Middle frontal gyrus (tissue), 1 donor: ENCODE measurements around the gene SETD3.

Experiments
- DNase-seq: peaks from one replicate; pipeline ENCODE4 v3.0.0-alpha.2; 2015; ENCODE audit warnings: low spot score; ENCODE audit errors: extremely low spot score

The SETD3 gene

DNA sequence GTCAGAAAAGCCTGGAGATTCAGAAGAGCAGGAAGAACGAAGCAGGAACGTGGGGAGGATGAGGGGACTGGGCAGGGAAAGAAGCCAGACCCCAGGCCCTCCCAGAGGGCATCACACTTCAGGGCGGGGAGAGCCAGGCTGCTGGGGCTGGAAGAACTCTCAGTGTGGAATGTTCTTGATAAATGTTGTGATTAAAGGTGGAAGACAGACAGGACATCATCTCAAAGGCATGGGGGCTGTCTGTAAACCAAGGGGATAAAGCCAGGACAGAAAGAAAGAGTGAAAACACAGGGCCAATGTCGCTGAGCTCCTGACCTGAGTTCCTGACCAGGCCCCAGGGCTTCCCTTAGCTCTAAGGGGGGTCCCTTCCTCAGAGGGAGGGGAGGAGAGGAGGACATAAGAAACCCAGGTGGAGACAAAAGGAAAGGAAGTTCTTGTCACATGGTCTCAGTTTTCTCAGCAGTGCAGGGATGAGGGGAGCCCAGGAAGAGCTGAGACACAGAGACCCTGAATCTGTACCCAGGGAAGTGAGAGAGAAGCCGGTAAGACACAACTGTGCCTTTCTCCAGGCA lies 56.3 kb downstream of the SETD3 start:
- DNase-seq: no peak

DNA sequence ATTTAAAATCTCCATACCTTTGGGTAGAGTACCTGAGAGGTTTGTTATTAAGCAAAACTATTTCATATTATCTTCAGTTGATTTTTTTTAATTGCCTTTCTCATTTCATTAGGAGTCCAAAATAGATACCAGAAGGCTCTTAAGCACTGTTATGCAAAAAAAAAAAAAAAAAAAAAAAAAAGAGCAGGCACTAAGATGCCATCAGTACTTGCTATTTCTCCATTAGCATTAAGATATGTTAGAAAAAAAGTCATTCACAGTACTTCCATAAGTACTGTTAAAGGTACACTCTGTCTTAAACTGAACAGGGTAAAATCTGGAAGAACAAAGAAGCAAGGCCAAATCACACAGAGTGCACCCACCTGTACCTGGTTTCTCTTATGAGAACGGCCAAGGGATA lies 57.2 kb downstream of the SETD3 start:
- no peak for DNase-seq

DNA sequence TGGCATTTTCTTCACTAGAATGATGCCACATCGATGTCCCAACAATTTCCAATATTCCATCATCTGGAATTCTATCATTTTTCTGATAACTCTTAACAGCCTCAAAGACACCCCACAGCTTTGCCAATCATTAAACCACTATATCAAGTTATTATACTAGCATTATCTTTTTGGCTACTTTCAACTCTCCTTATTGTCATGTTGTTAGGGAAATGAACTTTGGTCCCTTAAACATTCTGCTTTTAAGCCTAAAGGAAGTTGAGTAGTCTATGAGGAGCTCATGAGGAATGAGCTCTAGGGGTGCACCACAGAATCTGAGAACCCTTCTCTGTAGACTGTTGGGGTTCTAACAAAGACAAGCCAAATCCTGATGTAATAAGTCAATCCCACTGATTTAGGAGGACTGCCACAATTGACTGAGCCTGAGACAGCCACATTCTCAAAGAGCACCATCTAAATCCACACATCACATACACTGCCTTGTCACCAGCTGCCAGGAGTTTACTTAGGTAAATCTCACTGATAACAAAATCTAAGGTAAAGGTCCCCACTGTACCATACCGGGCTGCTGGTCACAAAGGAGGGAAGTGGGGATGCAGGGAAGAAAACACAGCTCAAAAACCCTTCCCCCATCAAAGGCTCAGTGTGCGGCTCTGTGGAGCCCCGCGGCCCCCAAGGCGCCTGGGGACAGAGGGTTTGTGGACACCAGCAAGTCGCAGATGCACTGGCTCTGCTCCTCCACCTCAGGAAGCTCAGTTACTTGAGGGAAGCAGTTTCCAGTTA lies 58.2 kb downstream of the SETD3 start:
- DNase-seq: no peak

DNA sequence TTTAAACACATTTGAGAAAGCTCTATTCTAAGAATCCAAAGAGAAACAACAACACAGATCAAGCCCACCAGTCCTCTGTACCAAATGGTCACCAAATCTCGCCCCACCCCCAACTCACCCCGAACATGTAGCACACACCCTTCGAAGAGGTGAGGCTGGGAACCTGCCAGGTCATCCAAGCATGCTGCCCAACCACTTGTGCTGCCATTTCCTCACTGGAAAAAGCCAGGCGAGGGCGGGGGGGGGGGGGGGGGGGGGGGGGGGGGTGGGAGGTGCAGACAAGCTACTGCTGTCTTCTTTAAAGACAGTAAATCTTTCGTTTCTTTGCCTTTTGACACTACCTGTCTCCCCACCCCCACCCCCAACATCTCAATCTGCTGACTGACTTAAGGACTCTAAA lies 59.9 kb downstream of the SETD3 start:
- no peak for DNase-seq

DNA sequence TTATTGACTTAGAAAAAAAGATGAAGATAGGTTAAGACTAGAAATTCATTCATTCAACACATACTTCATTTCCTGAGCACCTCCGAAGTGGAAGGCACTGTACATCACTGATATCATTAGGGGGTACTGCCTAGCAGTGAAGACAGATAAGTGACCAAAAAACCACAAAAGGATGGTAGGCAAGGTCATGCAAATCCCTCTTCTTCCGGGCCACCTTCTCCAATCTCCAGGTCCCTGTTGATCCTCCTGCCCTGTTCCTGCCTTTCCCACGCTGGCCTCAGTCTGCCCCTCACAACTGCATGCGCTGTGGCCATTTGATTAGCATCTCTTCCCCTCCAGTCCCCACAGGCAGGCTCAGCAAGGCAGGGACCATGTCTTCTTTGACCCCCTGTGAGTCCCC lies 60.8 kb downstream of the SETD3 start:
- no peak for DNase-seq

DNA sequence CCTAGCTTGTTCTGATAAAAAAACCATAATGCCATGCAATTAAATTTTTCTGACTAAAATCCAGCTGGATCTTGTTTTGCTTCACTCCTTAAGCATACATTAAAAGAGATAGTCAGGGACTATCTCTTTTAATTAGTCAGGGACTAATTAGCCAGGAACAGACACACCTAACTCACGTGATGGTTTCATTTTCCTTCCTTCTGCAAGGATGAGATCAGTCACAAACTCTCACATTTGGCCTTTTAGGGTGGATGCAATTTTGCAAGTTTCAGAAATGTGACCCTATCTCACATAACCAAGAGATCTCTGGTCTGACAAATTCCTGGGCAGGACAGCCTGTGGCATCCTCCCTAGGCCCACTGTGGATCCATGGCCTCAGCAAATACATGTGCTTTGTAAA lies 62.4 kb downstream of the SETD3 start:
- no peak for DNase-seq

DNA sequence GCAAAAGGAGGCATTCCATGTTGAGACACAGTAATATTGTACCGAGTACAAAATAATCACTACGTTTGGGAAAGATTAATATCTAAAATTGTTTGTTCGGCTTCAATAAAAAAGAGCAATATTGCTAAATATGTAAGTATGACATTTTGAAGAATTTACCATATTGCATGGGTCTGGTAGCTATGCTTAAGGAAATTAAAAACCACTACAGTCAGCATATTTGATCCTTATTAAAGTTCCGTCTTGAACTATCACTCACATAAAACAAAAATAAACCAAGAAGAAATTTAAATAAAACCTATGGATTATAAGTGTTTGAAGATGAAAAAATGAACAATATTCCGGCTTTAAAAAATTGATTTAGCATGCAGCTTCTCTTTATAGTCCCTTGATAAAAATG lies 63.8 kb downstream of the SETD3 start:
- DNase-seq: no peak

DNA sequence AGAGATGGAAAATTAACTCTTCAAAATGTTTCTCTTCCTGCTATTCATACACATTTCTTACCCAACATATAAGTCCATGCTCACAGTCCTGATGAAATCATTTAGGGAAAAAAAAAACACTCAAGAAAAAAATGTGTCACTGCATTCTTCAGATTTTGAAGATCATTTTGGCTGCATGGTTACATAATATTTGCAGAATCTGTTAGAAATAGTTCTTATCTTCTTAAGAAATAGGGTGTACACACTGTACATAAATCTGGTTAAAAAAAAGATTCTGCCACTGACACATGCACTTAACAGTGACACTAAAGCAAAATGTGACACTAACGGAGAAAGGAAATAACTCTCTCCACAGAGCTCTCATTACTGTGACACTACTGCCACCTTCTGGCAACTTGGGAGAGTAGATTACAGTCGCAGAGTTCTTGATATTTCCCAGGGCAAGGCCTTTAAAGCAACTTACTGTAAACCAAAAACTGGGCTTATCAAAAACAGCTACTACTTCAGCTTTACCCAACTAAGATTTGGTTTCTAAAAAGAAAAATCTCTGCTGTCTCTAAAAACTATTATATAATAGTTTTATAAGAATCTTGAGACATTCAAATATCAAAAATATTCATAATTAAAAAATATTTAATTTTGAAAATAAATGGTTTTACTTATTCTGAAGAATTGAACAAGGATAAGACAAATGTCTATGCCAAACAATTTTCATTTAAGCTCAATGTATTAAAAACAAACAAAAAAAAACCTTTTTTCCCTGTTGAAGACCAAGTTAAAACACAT lies 65.0 kb downstream of the SETD3 start:
- peak; percentile 87 for DNase-seq

DNA sequence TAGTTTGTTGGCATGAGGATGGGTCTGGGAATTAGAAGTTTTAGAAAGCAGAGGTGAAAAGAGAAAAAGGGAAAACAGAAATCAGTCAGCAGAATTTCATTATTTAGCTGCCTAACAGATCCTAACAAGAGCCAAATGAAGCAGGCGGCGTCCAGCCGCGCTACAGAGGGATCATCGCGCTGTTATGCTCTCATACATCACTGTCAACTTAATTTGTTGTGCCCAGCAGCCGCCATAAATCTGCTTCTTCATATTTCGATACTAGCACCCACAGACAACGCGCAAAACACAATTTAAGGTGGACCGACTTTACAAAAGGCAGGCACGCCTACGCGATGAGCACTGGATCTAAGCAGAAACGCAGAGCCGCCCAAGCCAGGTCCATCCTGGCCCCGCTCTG lies 66.7 kb downstream of the SETD3 start:
- DNase-seq: no peak

DNA sequence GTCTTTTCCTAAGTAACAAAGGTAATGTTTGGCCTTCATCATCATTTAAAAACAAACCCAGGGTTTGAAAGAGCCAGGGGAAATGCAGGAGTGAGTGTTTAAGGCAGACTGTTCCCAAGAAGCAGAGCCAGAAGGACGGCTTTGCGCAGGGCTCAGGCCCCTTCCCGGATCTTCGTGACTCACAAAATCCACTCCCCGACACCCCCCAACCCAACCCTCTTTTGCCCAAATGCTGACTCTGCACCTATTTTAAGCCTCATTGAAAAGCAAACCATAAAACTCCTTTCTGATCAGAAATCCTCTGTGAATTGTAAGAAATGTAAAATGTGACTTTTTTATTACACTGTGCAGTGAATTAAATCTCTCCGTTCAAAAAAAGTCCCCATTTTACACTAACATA lies 67.5 kb downstream of the SETD3 start:
- DNase-seq: no peak

DNA sequence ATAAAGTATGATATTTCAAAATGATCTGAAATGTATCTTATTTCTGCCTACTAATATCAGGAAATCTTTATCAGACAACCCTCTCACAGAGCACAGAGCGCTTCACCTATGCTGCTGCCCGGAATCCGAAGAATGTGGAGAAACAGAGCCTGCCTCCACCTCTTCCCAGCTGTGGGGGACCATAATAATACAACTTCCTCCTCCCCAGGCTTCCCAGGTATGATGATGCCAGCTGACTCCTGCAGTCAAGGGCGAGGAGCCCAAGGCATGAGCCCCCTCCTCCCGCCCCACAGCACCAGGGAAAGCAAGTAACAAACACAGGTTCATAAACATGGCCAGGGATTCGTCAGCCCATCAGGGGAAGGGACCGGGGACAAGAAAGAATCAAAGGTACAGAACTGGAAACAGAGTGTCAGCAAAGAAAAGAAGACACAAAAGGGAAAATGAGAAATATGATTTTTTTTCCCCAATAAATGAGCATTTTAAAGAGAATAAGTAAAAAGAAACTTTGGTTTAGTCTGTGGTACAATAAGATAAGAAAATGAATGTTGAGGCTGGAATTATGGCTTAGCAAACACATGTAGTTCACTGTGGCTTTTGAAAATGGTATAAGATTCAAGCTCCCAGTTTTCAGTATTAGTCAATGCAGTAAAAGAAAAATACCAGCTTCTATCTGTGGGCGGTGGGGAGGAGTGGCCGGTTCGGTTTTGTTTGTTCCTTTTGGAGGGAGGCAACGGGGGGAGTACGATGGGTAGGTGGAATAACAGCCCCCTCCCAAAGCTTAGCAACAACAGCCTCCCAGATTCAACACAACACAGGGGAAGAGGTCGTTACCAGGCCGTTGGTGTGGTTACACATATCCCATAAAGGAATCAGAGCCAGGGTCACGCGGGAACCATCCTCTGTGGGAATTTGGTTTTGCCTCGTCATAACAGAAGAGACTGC lies 68.3 kb downstream of the SETD3 start:
- no peak for DNase-seq

DNA sequence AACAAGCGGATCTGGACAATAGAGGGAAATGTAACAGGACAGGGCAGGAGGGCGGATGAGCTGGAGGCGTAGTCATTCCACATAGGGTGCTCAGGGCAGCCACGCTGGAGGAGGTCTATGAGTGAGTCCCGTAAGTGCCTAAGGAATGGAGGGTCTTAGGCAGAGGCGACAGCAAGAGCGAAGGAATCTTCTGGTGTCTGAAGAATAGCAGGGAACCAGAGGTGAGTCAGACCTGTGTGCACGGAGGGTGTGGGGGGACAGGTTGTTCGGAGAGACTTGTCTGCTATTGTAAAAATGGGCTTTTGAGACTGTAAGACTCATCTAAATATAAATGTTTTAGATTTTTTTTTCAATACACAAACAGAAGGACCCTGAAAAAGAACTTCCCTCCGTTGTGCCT lies 70.6 kb downstream of the SETD3 start:
- DNase-seq: no peak

DNA sequence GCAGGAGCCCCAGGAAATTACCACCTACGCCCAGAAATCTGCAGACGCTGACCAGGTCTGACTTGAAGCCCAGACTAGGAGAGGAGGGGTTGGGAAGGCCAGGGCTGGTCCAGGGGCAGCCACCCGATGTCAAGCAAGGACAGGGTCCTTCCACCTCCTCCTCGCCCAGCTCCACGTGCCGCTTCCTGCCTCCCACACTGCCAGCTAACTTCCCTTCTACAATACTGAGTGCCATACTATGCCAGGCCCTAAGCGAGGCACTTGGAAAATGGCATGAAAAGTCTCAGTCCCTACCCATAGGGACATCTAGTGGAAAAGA lies 71.7 kb downstream of the SETD3 start:
- no peak for DNase-seq

DNA sequence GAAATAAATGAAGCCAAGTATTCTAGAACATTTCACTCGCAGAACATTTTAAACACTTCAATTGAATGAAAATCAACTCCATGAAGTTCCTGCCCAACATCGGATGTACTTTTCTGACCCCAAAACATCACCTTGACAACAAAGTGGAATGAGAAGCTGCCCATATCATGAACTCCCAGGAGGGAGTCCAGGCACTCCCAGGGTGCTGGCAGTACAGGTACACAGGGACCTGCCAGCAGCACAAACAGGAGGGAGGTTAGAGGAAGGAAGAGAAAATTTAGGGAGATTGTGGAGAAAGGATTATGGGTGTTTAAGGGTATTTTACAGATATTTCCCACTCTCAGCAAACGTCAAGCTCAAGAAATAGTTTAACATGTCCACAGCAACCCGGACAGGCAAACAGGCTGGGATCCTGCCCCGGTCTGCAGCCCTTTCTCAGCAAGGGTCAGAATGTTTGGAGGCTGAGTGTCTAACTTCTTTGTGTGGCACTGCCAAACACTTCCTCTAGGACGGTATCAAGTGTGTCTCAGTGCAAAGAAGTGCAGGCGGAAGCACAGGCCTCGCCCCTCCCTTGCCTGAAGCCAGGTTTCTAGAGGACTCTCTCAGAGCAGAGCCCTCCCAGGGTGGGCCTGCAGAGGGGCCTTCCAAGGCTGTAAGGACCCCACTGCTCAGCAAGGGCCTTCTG lies 72.2 kb downstream of the SETD3 start:
- DNase-seq: no peak

DNA sequence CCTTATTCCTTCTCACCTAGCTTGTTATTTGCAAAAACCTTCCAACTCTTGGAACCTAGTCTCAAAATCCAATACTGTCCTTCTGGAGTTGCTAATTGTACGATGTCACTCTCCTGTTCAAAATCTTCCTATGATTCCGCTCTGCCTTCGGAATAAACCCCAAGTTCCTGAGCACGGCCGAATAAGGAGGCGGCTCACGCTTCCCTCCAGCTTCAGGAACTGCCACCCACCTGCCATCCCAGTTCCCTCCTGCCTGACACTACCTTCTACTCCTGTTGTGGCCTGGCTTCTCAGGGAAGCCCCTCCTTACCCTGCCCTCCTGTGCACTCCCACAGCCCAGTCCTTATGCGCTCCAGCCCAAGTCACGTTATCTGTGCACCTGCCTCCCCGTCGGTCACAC lies 73.2 kb downstream of the SETD3 start:
- DNase-seq: no peak

DNA sequence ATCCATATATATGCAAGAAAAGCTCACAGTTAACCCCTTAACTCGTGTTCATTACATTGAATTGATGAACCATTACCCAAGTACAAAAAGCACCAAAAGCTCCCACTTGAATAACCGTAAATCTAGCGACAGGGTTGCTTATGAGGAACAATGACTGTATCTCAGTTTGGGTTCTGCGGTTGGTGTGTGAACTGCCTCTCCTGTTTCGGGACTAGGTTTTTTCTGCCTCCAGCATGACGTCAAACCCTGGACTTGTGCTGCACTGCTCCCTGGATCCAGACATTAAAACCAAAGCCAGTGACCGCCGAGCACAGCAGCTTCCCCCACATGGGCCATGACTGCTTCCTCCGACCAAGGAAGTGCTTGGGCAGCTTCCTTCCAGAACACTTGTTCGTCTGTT lies 77.7 kb downstream of the SETD3 start:
- DNase-seq: no peak

DNA sequence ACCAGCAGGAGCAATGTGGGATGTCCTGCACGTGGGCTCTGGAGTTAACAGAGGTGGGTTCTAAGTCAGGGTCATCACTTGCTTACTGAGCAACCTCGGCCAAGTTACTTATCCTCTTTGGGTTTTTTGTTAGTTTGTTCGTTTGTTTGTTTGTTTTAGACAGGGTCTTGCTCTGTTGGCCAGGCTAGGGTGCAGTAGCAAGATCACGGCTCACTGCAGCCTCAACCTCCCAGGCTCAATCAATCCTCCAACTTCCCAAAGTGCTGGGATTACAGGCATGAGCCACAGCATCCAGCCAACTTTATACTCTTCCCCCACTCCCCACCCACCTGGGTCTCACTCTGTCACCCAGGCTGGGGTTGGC lies 78.4 kb downstream of the SETD3 start:
- no peak for DNase-seq

DNA sequence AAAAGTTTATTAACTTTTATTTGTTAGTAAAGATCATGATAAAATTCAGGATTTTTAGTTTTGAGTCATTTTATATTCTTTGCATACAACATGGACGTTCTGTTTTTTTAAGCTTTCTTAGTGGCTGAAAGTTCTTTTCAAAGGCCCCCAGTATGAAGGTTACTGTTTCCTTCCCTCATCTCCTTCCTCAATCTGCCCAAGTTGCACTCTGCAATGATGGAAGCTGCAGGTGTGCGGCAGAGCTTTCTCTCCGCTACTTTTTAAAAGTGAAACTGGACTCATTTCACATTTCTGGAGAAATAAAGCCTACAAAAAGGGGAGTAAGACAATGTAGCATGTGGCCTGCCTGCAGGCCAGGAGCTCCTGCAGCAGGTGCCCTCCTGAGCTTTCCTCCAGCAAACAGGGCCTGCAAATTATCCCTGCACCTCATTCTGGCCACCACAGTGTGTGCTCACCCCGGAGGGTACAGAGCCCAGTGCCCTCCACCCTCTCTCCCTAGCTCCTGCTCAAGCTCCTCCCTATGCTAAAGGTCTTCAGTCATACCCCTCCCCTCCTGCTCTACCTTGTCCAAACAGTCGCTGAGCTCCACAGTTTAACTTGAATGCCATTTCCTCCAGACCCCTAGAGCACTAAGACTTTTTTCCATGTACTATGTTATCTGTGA lies 78.9 kb downstream of the SETD3 start:
- no peak for DNase-seq

DNA sequence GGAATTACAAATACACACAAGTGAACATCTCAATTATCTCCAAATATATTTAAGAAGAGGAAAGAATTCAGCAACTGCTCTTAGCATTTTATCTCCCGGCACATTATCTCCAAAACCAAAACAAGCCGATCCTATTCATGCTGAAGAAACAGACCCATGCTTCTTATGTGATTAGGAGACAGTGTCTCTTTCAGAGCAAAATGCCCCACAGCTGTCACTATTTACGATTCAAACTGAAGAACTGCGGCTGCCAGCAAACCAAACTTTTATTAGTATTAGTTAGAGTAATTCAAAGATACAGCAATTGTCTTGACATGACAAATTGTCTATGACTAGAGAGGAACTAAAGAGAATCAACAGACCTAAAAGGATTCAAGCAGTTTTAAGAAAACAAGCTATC lies 79.4 kb downstream of the SETD3 start:
- no peak for DNase-seq

DNA sequence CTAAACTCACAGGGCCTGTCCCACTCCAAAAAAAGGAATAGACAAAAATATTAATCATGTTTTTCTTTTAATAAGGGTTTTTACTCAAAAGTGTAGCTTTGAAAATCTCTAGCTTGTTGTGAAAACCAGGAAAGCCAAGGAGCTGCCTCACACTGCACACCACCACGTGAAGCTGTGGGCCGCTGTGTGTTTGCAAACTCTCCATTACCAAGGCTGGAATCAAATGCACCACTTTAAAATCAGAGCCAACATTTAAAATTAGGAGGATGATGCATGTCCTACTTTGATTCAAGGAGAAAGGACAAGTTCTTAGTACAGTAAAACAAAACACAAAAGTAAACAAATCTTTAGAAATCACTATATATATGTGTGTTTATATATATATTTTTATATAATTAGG lies 83.0 kb downstream of the SETD3 start:
- no peak for DNase-seq
